ENCODE data around the gene TARS1. TPM values are rescaled to one million over a fixed set of nuclear protein-coding genes. Genes with fewer than 3 reads are reported as not detected.

TARS1 gene
- total and polyA plus RNA-seq, 2 of the 4 experiments (the other 2 are of a cell fraction): 90.8 to 175 TPM

DNA sequence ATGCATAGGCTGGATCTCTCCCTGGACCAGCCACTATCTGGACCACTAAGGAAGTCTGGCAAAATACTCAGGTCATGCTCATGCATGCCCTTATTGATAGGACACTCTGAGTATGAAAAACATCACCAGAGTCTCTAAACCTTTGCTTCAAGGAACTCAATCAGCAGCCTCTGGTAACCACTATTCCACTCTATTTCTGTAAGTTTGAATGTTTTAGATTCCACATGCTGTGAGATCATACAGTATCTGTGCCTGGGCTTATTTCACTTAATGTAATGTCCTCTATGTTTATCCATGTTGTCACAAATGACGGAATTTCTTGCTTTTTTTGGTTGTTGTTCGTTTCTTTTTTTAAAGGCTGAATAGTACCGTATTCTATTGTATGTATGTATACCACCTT lies 68.3 kb downstream of the TARS1 start:
- WGBS, 2 experiments (ENCODE audit: extremely low coverage in 2 of 2, insufficient read length in 1 of 2): no CpG with 5 or more reads among the region's 3 CpGs
- Histone ChIP-seq H2BK120ac (ENCODE audit: low read depth, low read length) (no peak overlapping the region; the same call in 1 of the 2 replicates), H3K4me2 (ENCODE audit: low read depth, low read length) (no peak overlapping the region), H2BK5ac (ENCODE audit: low read depth, low read length, poor library complexity, severe bottlenecking) (peak overlapping the region; percentile 21), H3K14ac (replicated peaks; ENCODE audit: low read depth, low read length) (0 out of 2 replicates have a peak overlapping the region, but pooled peaks have one; percentile 46), H2BK15ac (ENCODE audit: low read depth, low read length) (no peak overlapping the region), H2AFZ (replicated peaks; ENCODE audit: low read length, poor library complexity) (no peak overlapping the region), H2BK20ac (ENCODE audit: low read depth, low read length) (0 out of 2 replicates have a peak overlapping the region, but pooled peaks have one; percentile 18), H3K27me3 (ENCODE audit: control insufficient read depth, insufficient read depth, low read length) (no peaks in the 10 kb centered on the region), H4K91ac (ENCODE audit: insufficient read depth, low read depth, low read length) (no peak overlapping the region), H3K27ac (ENCODE audit: insufficient read depth, low read length) (peak overlapping the region; percentile 71; the same call in 1 of the 2 replicates), H4K20me1 (ENCODE audit: insufficient read depth, low read length) (no peaks in the 10 kb centered on the region), H3K9me3 (ENCODE audit: control insufficient read depth, insufficient read depth, low read length) (no peaks in the 10 kb centered on the region), H3K79me1 (ENCODE audit: low read depth in 1 of 2, low read length in 2 of 2) (no peaks in the 10 kb centered on the region), H3K4me3 (ENCODE audit: insufficient read depth, low read depth, low read length) (no peak overlapping the region), H3K23ac (ENCODE audit: low read depth, low read length) (no peak overlapping the region), H4K8ac (ENCODE audit: low read depth in 2 of 2, low read length in 2 of 2) (no peak overlapping the region), H3K4me1 (ENCODE audit: control insufficient read depth, insufficient read depth, low read length) (peaks cover 3% of the 10 kb centered on the region), H3K56ac (ENCODE audit: extremely low read depth, insufficient read depth, low read length) (no peak overlapping the region), H2AK9ac (replicated peaks; ENCODE audit: low read depth, low read length, poor library complexity) (no peak overlapping the region), H3K9ac (ENCODE audit: low read depth, low read length) (no peak overlapping the region), H2AK5ac (ENCODE audit: low read depth, low read length) (no peak overlapping the region), H3K18ac (ENCODE audit: low read depth, low read length) (no peak overlapping the region), H4K5ac (ENCODE audit: low read depth, low read length) (peak overlapping the region; percentile 42; the same call in 1 of the 2 replicates), H3K36me3 (ENCODE audit: control insufficient read depth, insufficient read depth, low read length) (no peaks in the 10 kb centered on the region), H3K9me1 (ENCODE audit: insufficient read depth, low read length) (0 out of 2 replicates have a peak, but pooled peaks cover 6% of the 10 kb centered on the region), H3K4ac (ENCODE audit: low read depth, low read length) (no peak overlapping the region)
- intact Hi-C loops (cut with micrococcal nuclease) (no loop called here), dilution Hi-C loops (cut with HindIII; ENCODE audit: low sequenced_read_pairs, unreplicated experiment) (no loop called here), in situ Hi-C loops (cut with MboI; ENCODE audit: low sequenced_read_pairs) (no loop called here)
- TF ChIP-seq RFX5 (IDR thresholded peaks at IDR 0.05; ENCODE audit: low read depth, low read length): no peak
- TF ChIP-seq, protein P1, sequence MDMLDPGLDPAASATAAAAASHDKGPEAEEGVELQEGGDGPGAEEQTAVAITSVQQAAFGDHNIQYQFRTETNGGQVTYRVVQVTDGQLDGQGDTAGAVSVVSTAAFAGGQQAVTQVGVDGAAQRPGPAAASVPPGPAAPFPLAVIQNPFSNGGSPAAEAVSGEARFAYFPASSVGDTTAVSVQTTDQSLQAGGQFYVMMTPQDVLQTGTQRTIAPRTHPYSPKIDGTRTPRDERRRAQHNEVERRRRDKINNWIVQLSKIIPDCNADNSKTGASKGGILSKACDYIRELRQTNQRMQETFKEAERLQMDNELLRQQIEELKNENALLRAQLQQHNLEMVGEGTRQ (IDR thresholded peaks at IDR 0.05; ENCODE audit: low read depth, low read length): no peak
- no peak for TF ChIP-seq BHLHE40 (IDR thresholded peaks at IDR 0.05; ENCODE audit: low read depth, low read length)
- no peak for TF ChIP-seq RAD21 (IDR thresholded peaks at IDR 0.05; ENCODE audit: low read length)
- TF ChIP-seq CEBPB (IDR thresholded peaks at IDR 0.05; ENCODE audit: low read depth, low read length): no peak
- TF ChIP-seq MAFK (IDR thresholded peaks at IDR 0.05; ENCODE audit: low read depth, low read length): no peak
- BruUV-seq (replicated peaks): no TSS peak
- ATAC-seq (ENCODE audit: low read depth): peak; percentile 95
- POLR2A ChIA-PET (ENCODE audit: unreplicated experiment): no interaction called here
- CTCF ChIA-PET: no interaction called here
- peak; percentile 62 for DNase-seq

Measured in IMR-90 (cell line).